ENCODE measurements around the gene GDF9.

Gene GDF9

DNA sequence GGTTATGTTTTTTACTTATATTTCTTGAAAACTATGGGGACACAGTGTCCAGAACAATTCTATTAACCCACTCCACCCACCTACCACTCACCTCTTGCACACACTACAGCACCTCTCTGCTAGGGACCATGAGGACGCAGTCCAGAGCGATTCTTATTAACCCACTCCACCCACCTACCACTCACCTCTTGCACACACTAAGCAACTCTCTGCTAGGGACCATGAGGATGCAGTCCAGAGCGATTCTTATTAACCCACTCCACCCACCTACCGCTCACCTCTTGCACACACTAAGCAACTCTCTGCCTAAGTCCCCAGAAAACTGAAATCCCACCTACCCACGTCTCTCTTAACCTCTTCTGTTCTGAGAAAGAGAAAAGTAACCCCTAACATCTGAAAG is 33.7 kb downstream of the GDF9 start:
- no peak for DNase-seq

DNA sequence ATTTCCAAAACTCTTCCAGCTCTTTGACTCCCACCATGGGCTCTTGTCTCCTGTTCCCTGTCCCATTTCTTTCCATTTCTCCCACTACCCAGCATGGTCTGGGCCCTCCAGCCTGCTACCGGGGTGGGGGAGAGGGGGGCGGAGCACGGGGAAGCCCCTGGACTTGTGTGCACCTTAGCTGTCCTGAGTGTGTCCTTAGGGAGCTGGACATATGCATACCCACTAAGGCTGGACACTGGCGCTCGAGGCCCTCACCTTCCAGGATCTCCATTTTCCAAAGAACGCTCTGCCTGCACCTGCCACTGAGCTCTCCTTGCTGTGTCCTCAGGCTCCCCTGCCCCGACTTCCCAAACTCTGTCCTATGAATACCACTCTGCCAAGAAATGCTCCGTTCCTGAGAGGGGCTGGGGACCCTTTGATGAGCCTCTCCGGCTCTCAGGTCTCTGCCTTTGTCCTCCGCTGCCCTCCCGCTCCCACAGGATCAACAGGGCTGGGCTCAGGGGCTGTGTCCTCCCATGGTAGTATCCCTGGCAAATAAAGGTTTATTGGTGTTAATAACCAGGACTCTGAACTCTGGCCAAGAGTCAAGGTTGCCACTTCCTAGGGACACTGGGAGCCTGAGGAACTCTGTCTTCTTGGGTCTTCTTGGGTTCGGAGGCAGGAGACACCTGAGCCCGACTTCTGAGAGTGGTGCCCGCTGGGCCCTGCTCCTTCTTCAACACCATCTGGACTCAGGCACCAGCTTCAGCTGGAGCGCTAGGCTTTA is 35.0 kb downstream of the GDF9 start:
- DNase-seq, result no peak

DNA sequence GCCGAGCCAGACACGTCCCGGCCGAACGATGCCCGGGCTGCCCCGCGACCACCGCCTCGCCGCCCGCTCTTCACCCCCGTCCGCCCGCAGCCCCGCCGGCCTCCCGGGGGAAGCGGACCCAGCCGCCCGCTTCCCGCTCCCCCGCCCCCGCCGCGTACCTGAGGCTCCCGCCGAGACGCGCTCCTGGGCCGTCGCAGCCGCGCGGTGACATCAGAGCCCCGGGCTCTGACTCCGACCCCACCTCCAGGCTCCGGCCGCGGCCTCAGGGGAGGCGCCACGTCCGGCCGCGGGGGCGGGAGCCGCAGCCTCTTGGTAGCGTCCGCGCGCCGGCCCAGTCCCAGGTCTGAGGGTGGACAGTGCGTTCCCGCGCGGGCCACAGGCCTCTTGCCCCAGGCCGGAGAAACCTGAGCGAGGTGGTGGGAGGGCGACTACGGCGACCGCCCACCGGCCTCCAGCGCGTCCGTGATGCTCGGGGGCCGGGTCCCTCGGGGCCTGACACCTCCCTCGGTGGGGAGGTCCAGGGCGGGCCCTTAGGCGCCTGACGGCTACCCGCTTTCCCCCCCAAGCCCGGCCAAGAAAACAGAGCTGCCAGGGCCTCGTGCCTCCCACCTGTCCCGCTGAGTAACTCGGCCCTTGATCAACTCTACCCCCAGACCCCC is 35.7 kb downstream of the GDF9 start, which contains the start of gene SHROOM1:
Gene SHROOM1 (minus strand): TSS at position 212 of the 659 bp plus-strand sequence. CDS start 4,507 bp downstream, outside the sequence.
- DNase-seq, result no peak

DNA sequence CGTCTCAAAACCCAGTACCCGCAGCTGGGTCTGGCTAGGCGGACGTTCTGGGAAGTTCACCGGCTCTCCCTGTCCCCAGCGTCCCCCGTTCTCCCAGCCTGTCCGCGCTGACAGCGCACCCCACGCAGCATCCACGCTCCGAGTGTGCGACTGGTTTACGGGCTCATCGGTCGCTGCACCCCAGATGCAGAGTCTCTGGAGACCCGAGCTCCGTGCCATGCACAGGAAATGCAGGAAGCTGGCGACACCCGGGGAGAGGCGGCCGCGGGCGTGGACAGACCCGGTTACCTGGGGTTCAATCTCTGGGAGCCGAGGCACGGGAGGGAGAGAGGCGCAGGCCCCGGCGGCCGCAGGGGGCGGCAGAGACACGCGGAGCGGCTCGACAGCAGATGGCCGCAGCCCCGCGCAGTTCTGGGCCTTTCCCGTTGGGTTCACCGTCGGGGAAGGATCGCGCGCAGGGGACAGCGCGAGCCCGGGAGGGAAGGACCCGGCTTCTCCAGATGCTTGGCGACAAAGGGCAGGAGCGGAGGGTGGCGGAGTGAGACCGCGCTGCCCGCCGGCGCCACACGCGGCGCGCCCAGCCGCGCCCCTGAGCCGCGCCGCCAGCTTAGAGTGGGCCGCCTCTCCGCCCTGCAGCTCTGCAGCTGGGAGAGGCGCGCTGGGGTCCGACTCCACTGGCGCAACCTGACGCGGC is 36.4 kb downstream of the GDF9 start:
- peak; percentile 74 for DNase-seq

DNA sequence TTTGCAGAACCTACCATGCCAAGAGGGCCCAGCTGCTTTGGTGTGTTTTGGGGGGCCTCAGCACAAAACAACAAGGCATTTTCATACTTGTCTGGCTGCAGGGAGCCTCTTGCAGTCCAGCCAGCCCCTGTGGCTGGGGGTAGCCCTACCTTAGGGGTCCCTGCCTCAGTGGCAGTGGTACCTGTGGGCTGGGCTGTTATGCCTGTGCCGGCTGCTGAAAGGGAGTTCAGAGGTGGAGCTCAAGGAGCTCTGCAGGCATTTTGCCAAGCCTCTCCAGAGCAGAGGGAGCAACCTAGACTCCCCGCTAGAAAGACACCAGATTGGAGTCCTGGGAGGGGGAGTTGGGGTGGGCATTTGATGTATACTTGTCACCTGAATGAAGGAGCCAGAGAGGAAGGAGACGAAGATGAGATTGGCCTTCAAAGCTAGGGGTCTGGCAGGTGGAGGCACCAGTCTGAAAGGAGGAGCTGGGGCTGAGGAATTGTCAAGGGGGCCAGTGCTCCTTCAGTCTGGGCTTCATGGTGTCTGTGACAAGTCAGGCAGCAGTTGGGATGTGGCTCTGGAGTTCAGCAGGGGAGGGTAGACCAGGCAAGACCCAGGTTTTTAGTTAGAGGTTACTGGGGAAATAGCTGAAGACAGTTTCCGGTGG is 37.3 kb downstream of the GDF9 start:
- DNase-seq, result no peak

DNA sequence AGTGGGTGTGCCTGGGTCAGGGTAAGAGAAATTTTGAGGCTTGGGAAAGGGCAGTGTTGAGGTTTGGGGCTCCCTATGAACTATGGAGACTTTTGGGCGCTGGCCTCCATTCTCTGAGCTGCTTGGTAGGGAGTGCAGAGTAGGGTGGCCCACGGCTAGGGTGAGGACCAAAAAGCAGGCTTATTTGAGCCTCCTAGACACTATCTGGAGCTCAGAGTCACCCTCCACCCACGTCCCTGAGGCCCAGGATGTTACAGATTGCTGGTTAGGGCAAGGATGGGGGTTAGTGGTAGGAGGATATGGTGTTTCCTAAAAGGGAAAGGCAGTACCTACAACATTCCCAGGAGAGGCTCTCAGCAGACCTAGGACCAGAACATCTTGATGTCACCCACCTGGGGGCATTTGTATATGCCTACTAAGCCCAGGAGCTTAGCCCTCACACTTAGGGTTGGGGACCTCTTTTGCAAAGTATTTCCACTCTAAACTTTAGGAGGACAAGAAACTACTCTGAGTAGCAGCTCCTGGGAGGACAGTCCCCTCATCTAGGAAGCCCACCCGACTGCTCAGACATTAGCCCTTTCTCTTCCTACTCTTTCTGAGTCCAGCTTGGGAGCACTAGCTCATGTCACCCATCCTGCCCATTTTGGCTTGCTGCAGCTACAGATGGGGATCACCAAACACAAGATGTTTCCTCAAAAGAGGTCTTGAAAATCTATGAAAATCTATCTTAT is 38.2 kb downstream of the GDF9 start:
- no peak for DNase-seq

DNA sequence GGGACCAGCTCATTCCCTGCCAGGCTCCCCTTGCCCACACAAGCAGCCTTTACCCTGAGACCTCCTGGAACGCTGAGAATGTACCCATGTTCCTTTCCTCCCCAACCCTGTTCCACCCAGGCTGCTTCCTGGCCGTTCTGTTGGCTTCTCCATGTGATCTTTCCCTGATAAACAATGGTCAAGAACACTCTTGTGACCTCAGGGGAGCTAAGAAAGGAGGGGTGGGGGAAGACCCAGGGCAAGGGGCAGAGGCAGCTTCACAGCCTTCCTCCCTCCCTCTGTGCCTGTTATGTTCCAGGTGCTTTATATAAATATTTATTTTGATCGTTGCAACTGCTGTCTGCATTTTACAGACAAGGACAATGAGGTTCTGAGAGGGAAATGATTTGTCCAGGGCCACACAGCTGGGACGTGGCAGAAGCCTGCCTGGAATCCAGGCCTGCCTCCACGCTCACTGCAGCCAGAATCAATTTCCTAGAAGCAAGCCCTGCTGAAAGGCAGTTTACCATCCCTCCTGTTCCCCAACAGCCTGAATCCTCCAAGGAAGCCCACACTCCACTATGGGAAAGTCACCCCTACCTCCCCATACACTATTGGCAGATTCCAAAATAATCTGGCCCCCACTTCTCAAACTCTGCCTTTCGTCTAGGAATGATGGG is 39.7 kb downstream of the GDF9 start:
- no peak for DNase-seq

DNA sequence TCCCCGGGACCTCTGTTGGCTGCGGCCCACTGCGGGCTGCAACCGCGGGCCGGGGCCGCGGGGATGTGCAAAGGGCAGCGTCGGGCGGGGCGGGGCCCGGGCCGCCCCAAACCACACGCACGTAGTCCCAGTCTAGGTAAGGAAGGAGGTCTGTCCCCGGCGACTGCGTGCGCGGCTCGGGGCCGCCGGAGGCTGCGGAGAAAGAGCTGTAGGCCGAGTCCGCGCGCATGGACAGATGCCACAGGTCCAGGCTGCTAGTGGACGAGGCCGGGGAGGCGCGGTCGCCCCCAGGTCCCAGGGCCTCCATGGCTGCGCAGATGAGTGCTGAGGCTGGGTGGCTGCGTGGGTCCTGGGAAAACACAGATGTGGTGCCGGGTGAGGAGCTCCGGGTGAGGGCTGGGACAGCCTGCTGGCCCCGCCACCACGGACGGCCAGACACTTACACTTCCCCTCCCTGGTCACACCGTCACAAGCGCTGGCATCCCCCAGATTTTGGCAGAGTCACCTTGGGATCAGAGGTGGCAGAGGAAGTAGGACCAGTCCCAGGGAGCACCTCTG is 40.4 kb downstream of the GDF9 start:
- no peak for DNase-seq

DNA sequence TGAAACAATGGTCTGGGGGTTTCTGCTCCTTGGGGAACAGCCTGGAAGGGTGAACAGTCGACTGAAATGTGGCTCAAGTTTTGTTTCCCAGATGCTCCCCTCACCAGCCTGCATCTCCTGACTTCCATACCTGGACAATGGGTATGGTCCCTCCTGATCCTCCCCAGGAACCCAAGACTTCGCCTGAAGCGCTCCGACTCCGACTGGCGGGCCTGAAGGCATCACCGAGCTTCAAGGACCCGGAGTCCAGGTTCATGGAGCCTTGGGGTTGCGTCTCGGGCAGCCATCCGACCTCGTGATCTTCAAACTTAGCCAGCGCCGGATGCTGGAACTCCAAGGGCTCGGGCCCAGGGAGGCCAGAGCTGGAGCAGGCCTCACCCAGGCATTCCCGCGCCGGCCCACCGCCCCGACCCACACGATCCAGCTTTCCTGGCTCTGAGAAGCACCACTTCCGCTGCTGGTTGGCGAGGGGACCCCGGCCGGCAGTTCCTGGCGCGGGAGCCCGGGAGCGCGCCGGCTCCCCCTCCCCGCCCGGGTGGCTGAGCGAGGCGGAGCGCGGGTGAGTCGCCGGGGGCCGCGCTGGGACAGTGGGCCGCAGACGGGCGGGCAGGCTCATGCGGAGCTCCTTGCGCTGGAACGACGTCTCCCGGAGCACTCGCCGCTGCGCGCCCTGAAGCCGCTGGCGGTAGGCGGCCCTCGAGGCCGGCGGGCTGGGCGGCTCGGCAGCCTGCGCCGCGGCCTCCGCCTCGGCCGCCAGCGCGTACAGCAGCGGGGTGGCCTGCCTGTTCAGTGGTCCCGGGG is 41.0 kb downstream of the GDF9 start:
- DNase-seq, result no peak

DNA sequence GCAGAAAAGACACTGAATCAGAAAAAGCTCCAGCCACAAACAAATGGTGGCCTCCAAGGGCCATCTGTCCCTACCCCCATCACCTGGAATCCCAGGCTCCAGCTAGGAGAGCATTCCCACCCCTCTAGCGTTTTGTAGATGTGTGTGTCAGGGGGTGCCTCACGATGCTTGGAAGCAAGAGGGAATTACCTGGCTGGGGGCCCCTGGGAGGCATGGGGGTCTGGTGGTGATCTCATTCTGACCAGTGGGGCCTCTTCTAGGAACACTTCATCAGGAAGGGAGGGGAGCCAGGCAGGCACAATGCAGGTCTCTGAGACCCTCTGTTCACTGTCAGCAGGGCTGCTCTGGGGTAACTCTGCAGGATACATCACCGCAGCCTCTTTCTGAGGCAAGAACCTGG is 41.8 kb downstream of the GDF9 start:
- DNase-seq, result no peak

DNA sequence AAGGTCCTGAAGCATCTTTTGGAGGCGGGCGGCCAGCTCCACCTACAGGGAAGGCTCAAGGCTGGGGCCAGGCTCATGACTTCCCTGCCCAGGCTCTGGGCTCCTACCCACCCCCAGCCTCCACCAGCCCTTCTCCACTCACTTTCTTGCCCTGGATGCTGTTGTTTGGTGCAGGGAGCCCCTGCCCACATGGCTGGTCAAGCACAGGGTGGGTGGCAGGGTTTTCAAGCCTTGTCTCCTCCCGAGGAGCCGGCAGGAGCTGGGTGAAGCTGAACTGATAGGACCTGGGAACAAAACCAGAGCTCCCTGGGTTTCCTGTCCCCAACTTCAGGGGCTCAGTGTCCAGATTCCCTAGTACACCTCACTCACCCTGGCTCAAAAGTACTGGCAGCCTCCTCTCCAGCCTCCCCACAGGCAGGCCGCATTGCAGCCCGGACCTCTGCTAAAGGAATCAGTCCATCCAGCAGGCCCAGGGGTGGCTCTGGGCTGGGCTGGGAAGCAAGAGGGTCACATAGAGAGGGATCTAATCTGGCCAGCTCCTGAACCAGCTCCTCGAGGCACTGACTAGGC is 42.7 kb downstream of the GDF9 start:
- DNase-seq, result no peak

DNA sequence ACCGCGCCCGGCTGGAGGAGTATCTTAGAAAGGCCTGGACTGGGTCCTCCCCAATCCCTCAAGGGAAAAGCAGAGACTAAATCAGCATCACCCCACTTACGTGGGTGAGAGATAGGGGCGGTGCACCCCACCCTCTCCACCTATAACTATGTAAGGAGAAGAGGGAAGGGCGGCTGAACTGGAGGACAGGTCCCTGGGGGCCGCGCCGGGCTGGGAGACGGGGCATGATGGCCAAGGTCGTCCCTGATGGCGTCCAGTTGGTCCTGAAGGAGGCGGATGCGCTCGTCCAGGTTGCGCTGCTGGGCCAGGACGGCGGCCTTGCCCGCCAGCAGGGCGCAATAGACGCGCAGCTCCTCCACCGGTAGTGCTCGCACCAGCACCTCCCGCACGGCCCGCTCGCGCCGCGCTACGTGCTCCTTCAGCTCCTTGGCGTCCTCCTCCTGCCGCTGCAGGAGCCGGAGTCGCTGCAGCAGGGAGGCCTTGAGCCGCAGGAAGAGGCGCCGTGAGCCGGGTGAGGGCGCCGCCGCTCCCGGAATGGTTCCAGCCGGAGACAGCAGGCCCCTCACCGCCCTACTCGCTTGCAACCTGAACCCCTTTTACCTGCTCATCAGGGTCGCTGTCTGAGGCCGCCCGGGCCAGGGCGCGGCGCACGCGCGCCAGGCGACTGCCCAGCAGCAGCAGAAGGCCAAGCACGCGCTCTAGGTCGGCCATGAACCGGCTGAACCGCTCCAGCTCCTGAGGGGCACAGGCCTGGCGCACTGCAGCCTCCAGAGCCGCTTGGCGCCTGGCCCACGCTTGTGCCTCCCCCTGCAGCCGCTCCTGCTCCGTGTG is 43.4 kb downstream of the GDF9 start:
- no peak for DNase-seq

DNA sequence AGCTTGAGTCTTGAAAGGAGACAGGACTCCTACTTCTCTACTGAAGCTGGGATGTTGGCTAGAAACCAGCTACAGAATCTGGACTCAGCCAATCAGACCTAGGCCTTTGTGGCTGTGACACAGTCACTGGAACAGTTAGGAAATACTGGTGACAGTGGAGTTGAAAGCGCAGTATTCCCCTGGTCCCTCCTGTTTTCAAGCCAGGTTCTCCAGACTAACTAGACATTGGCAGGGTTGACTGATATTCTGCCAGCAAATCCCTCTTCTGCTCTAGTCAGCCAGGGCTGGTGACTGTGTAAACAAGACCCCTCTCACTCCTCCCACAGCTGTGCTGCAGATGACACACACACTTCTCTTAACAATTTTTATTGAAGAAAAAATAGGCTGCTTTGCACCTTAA is 44.5 kb downstream of the GDF9 start:
- DNase-seq, result no peak

DNA sequence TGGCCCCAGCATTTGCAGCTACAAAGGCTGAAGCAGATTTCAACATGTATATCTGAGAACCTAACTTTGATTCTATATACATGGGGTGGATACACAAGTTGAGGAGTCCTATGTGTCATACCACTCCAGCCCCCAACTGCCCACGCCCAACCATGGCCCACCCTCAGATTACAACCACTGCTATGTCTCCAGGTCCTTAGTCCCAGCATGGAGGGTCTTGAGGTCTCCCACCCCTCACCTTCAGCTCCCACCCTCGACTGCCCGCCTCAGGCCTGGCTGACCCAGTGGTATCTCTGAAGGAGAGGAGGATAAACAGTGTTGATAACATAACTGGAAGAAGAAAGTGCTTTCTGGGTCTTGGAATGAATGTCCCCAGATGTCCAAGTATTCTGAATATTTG is 44.9 kb downstream of the GDF9 start:
- no peak for DNase-seq

DNA sequence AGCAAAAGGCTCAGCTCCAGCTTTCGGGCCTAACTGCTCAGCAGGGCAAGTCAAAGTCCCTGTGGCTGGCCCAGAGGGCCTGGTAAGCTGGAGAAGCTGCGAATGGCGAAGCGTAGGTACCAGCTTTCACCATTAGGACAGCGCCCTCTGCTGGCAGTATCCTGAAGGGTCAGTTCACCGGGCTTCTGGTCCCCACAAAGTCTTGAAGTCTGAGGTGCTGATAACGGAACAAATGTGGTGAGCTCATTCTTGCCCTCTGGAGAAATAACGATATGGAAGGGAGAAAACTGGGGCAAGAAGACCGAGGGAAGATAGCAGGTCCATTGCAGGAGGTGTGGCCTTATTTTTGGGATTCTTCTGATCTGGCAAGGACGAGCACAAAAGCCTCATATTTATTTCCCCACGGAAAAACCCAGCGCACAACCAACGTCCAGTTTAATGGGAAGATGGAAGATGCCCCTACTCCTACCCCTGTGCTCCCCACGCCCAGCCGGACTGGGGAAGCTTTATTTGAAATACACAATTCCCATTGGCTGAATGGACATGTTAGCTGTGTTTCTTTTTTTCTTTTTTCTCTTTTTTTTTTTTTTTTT is 46.0 kb downstream of the GDF9 start:
- peak; percentile 88 for DNase-seq

DNA sequence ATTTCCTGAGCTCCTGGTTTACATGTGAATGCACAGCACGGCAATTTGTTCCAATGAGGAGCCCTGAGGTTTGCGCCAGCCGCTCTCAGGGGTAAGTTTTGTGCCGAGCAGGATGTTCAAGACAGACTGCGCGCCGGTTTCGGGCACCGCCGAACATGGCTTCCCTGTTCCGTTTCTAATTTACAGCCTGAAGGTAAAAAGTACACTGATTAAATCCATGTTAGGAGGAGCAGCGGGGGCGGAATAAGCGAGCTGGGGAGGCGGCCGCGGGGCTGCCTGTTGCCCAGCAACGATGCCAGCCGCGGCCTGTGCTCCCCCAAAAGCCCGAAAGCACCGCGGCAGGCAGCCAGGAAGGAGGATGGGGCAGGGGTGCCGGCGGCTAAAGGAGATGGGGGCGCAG is 46.8 kb downstream of the GDF9 start:
- no peak for DNase-seq

DNA sequence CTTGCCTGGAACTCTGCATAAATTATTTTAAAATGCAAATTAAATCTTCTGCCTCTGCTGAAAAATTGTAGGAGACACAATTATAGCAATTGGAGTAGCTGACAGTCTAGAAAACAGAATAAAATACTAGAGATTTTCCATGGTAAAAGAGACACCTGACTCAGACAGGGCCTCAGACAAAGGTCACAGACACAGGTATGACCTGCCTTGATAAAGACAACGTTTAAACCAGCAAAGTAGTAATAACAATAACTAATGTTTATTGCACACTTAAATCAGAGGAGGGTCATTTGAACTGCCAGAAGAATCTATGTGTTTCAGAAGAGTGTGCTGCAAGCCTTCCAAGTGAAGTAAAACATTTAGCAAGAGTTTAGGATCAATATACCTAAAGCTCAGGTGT is 49.3 kb downstream of the GDF9 start:
- DNase-seq, result no peak

DNA sequence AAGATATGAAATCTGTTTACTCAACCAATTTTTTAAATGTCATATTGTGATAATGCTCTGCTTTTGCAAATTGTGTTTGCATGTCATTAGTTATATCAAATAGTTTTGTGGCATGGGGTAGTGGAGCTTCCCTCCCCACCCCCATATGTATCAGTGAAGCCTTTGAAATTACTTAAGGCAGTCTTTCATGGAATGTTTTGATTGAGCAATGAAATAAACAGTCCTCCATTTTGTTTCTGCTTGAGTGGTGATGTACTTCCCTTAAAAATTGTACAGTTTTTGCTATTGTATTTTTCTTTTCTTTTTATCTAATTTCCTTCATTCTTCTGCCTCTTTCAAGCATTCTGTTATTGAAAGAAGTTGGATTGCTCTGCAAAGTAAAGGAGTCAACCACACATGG is 49.7 kb downstream of the GDF9 start:
- DNase-seq, result no peak

DNA sequence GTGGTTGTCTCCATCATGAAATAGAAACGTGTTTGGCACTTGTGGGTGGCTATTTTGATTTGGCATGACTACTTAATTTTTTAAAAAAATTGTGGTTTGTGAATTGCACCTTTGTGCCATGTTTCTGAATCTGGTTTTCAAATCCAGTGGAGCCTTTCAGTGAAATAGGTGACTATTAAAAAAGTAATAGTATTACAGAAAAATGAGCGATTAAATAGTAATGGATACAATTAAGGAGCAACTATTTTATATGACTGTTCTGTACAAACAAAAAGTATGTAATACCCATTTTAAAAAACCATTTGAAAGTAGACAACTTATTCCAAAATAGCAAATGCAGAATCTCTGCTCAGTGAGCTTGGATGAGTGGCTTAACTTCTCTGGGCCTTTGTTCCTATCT is 50.2 kb downstream of the GDF9 start:
- DNase-seq, result no peak
